GM21619 (cell line): Measurements from ENCODE around the gene TRIB2.

Source experiments
- ATAC-seq: cut with Tn5 transposase; IDR thresholded peaks from one replicate; pipeline ENCODE4 v1.9.1; 2021; ENCODE audit not compliant: unreplicated experiment

Gene TRIB2

DNA sequence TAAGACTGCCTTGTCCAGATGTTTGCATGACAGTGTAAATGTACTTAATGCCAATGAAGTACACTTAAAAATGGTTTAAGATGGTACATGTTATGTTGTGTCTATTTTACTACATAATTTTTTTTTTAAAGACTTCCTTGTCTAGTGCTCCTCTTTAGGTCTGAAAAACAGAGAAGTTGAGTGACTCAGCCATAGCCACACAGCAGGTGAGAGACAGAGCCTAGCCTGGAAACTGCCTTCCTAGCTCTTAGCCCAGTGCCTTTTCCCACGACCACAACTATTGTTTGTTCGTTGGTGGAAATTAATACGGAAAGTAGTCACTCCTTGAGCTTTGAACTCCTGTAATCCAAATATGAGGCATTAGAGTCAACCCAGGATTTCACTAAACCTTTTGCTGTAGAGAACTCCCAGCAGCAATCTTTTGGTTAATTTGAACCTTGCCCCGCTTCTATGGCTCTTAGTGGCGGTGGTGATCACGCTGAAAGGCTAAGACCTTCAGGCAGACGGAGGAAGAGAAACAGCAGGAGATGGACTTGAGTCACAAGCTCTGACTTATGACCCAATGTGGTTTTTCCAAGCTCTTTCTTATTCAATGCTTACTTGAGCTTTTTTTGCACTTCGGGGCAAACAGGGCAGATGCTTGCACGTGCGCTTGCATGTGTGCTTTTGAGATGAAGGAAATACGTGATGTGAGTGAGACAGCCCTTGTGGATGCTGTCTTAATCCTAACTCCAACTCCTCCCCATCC, 21.2 kb downstream of the TRIB2 start:
- ATAC-seq = no peak

DNA sequence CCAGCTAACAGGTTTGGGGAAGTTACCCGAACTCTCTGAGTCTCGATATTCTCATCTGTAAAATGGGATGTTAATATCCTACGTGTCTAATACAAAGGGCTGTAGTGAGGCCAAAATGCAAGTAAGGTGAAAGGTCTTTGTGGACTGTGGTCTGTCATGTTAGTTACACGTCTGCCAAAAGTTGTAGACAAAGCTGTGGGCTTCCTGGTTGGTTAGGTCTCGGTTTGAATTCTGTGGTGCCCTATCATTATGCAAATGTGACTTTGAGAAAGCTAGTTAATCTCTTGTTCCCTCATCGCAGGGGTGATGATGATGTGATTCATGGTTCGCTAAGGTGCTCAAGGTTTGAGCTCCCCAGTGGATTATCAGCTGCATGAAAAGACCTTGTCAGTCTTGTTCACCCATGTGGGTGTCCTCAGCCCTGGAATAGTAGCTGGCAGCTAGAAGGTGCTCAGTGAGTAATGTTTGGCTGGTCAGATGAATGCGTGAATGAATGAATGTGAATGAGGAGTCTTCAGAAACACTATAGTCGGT, 23.1 kb downstream of the TRIB2 start:
- ATAC-seq = no peak

DNA sequence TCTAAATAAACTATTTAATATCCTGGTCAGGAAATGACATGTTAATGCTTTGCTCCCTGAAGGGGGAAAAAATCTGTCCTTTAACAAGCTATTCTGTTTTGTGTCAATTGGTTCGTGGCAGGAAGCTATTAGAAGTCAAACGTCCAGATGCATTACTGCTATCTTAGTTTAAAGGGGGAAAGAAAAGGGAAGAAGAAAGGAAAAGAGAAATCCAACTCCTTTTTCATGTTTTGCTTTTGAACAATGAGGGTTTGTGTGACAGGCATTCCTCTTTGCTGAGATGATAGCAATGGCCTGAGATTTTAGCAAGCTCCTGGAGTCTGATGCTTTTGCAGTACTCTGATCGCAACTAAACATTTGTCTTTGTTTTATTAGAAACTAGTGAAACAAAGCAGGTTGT, 24.6 kb downstream of the TRIB2 start:
- ATAC-seq = no peak

DNA sequence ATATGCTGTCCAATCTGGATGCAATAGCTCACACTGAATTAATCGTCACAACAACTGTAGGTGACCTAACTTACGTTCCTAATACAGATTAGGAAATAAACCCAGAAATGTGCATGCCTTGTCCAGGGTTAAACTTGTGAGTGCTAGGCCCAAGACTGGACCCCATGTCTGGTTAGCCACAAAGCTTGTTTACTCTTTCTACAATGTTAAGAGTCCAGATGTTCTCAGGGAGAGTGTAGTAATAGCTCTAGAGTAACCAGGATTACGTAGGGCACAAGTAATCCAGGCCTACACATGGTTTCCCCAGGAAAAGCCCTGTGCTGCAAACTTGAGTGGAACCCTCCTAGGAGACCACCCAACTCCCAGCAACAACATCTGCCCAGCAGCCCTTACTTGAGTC, 26.2 kb downstream of the TRIB2 start:
- no peak for ATAC-seq

DNA sequence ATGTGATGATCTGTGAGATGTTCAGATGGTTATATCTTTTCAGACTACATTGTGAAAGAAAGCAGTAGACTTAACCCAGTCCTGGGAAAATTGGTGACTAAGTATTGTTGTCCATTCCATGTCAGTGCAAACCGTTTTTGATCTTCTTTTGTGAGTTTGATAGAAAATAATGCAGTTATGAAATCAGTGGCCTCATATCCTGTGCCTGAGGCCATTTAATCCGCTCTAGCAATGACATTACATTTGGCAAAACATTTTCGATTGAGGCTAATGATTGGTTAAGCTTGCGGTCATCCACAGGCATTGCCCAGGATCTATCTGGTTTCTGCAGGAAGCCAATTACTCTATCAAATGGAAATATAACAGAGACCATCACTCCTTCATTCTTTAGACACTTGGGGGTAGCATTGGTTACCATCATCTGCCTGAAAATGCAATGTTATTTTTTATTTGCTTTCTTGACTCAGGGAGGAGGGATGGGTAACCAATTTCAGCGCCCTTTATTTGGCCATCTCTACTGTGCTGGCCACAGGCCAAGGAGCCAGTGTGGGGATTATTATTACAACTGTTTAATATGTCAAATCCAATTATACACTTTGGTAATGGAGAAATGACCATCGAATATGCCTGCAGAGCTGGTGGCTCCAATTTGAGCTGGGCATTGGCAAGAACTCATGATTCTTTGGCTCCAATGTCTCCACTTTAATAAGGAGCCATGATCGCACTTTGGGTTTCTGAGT, 33.6 kb downstream of the TRIB2 start:
- no peak for ATAC-seq

DNA sequence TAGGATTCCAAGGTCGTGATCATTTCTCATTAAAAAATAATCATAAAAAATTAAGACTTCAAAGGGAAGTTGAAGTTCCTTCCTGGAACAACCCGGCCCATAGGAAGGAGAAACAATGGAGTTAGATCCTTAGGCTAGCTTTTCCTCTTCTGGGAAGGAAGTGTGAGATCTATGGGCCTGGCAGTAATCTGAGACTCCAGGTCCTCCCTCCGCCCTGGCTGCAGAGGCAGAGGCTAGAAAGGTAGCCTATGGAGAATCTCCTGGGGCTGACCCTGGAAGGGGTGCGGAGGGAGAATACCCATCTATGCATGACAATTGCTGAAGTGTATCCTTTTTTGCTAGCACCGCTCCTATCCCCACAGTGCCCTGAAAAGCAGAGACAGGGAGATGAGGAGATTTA, 37.9 kb downstream of the TRIB2 start:
- no peak for ATAC-seq

DNA sequence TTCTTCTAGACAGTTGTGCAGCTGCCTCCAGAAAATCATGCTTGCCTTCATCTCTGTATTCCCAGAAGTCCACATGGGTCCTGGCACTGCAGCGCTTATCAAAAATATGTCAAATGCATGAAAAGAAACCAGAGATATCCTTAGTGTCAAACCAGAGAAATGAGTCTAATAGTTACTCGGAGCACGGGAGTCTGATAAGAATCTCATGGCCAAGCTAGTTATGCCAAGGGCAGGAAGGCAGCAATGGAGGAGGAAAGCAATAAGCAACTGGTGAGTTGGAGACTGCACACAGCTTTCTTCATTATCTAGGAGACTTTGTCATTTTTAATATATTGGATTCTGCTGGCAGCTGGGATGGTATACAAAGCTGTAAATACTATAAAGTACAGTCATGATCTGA, 38.6 kb downstream of the TRIB2 start:
- ATAC-seq = no peak

DNA sequence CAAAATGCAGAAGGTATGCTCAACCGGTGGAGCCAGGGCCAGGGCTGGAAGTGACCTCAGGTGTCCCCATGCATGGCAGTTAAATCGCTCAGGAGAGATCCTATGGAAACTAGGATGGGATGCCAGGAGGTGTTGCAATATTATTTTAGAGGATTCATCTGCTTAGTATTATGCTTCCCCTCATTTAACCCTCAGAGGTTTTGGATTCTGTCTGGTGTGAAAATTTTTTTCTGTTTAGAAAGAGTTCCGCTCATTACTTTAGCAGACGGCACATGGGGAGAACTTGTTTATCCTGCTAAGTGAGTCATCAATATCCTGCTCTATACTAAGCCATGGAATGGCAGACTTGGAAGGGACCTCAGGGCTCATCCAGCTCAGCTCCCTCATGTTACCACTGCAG, 42.5 kb downstream of the TRIB2 start:
- no peak for ATAC-seq

DNA sequence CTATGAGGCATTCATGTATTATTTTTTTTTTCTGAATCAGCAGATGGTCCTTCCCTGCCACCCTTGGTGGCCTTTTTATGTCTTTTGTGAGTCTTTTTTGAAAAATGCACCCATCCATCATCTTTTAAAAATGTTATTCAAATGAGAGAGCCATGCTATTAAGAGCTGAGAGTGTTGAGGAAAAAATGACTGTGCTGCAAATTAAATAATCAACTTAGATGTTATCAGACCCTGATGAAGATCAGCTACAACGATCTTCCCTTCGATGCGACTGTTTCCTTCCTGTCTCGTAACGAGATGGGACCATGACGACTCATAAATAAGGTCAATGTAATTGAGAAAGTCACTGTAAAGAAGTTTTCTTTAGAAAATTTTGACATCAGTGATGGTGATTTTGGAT, 44.4 kb downstream of the TRIB2 start:
- ATAC-seq = no peak

DNA sequence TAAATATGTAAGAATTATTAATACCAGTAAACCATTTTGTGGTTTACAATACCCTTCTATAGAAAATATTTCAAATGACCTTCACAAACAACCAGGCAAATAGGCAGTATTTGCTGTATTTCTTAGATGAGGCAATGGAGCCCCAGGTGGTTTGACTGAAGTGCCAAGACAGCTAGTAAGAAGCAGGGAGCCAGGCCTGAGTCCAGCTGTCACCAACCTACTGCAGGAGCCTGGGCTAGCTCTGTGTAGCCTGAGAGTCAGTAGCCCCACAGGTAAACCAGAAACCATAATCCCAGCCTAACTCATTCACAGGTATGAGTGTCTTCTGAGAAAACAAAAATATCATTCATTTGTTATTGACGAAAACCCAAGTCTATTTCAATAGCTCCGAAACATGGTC, 45.6 kb downstream of the TRIB2 start:
- ATAC-seq = no peak

DNA sequence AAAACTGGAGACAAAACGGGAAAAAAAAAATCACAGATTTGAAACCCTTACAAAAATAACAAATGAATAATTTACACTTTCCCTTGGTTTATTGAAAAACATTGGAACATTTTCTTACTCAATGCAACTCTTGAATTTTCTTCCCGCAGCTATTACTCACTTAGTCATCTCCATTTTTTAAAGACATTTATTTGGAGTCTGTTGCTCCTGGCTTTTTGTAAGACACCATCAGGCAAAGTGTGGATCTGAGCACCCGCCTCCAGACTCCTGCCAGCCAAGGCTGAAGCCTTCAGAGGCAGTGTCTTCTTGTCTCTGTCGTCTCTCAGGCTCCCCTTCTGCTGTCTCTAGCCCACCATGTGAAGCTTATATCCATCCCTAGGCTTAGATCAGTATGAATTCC, 46.2 kb downstream of the TRIB2 start:
- ATAC-seq = no peak

DNA sequence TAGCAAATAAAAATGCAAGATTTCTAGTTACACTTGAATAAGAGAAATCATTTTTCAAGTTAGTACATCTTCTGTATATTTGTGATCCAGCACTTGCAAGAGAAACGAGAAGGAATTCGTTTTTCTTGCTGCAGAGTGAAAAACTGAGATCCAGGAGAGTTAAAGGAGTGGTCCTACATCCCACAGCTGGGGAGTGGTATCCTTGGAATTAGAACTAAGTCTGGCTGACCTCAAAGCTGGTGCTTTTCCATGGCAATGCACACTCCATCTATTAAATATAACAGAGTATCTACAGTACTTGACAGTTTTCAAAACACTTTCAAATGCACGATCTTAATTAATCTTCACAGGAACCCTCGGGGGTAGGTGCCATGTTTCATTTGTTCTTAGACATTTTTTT, 46.8 kb downstream of the TRIB2 start:
- no peak for ATAC-seq

DNA sequence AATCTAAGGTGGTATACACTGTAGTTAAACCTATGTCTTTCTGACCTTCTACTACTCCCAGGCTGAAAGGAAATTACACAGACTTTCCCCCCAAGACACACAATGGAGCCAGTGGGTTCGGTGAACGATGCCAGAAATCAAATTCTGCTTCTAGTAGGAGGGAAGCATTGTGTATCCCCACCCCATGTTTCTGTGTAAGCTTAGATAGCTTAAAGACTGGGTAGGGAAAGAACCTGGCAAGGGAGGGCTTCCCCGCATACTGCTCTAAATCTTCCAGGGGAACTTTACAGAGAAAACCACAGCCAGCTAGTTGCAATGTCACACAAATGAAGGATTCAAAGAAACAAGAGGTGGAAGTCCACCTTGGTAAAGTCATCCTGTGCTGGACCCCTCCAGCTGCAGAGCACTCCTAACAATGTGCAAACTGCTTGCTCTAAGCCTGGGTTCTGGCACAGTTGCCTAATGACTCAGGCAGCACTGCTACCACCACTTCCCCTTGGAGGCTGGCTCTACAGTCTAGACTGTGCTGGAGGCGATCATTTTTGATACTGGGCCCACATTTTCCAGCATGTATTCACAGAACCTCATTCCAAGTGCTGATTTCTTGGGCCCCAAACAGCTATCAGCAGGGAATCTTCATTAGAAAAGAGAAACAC, 47.5 kb downstream of the TRIB2 start:
- no peak for ATAC-seq

DNA sequence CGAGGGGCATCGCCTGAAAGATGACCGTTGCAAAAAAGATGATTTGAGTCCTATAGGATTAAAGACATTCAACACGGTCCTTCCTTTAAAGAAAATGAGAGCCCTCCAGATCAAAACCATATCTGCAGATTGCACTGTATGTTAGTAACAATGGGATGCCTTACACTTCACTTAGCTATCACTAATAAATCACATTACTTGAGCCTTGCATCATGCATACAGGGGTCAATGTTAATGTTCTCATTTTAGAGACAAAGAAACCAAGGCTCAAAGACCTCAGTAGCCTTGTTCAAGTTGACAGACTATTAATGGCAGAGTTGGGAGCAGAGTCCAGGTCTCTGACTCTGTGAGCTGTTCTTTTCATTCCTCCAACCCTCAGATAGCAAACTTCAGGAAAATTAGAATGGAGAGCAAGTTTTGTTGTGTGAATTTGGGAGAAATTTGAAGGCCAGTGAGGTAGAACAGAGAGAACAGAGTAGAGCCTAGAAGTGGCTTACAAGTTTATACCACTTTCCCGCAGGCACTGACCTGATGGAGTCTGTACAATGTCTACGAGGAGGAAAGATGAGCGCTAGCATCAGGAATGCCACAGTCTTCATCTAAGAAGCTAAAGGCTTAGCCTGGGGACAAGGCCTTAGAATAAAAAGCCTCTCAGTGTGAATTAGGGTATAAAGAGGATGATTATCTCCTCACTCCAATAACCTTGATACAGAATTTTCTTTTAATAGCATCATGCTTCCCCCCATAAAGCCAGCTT, 48.3 kb downstream of the TRIB2 start:
- no peak for ATAC-seq

DNA sequence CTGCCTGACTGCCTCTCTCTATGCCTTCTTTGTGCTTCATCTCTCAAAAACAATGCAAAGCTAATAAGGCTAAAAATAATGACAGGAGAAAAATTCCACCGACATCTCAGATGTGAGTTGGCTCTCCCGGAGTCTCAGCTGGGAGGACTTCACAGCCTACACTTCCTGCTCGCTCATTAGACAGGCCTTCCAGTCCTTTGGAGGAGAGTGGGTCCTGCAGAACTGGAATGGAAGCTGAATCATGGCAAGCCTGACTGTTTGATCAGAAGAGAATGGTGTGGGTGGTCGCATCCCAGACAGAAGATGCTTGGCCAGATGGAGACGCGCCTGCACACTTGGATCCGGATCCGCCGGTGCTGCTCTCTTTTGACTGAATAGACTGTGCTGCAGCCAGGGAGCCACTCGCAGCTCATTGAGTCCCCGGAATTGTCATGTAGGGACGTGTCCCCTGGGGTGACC, 49.7 kb downstream of the TRIB2 start:
- ATAC-seq = no peak

DNA sequence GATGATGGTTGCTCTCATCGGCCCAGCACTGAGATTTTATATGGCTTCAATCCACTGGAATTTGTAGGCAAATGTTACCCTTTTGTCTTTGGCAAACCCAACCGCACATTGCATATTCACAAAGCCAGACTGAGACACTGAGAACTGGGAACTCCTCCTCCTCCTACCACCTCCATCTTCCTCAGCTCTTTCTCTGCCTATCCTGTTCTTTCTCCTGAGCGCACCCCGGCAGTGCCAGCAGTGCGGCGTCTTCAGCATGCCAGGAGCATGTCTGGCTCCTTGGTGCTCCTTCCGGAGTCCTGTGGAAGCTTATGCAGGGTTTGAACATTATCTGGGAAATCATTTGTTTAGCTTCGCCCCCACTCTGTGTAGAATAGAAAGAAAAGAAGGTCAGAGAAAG, 50.8 kb downstream of the TRIB2 start:
- no peak for ATAC-seq

DNA sequence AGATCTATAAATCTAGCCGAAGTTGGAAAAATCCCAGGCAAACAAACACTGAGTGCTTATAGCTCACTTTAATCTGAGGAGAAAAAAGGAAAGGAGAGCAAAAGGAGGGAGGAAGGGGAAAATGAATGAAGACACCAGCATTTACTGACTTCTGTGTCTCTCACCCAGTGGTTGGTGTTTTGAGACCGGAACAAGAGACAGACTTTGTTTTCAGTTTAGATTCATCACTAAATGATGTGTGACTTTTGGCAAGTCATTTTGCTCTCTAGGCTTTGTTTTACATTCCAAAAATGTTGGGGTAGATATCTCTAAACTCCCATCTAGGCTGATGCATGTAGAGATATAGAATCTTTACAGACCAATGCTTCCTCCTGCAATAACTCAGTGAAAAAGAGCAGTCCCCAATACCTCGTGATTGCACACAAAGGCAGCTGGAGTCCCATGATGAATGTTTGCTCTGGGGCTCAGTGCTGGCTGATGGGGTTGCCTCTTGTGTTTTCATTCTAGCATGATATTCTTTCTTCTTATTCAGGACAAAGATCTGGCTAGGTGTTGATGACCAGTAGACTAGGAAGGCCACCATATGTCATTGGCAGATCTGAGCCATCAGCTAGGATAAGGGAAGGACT, 51.4 kb downstream of the TRIB2 start:
- no peak for ATAC-seq

DNA sequence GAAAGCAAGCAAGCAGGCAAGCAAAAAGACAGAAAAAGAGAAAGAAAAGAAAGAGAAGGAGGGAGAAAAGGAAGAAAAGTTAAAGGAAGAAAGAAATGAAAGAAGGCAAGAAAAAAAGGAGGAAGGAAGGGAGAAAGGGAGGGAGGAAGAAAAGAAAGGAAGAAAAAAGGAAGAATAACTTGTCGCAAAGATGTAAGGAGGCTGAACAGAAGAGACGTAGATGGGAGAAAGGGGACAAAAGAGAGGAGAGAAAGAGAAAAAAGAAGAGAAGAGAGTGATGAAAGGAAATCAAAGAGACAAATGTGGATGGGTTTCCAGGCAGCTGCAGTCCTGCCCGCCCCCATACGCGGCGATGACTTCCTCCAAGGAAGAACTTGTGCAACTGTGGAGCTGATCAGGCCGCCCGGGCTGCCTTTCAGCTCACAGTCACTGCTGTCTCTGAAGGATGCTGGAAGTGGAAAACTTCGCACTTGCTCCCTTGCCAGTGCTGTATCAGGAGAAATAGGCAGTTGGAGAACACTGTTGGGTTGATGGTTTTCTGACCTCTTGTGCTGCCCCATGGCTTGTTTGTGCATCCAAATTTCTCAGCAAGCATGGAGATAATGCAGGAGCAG, 52.9 kb downstream of the TRIB2 start:
- ATAC-seq = no peak

DNA sequence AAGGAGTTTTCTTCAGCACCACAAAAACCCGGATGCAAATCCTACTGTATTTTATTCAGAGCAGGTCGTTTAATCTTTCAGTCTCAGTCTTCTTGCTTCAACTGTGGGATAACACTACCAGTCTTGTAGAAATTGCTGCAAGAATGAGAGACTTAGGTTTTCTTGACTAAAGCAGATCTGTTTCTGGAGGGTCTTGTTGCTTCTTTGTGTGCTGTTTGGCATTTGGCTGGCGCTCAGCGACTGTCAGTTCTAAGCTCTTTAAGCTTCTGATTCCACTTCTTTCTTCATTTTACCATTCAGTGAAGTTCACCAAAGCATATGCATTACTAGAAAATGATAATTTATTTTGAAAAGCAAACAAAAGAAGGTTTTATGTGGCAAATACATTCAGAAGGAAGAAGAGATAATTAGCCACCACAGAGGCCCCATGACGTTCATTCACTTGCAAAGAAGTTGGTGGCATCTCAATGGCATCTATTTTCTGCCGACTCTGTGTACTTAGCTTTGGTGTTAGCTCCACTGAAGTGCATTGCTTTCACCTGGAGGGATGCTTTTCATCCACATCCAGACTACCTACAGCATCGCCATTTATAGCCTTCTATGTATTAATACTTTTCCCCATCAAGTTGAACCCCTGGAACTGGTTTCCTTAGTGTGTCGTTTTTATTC, 53.7 kb downstream of the TRIB2 start:
- ATAC-seq = no peak

DNA sequence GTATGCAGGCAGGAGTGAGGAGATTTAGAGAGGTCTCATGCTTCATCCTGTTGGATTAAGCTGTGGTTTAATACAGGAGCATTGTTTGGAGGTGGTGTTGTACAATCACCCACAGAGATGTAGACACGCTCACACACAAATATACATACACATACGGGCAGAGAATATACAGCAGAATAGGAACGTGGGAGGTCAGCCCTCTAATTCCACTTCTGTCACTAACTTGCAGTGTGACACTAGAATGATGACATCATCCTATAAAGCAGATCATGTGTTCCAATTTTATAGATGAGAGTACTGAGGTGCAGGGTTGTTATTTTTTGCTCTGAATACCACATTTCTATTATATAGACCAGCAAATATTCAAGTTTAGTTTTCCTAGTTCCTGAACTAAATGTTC, 54.4 kb downstream of the TRIB2 start:
- ATAC-seq = no peak
